Measurements from ENCODE around the gene RTP2.

The RTP2 gene

DNA sequence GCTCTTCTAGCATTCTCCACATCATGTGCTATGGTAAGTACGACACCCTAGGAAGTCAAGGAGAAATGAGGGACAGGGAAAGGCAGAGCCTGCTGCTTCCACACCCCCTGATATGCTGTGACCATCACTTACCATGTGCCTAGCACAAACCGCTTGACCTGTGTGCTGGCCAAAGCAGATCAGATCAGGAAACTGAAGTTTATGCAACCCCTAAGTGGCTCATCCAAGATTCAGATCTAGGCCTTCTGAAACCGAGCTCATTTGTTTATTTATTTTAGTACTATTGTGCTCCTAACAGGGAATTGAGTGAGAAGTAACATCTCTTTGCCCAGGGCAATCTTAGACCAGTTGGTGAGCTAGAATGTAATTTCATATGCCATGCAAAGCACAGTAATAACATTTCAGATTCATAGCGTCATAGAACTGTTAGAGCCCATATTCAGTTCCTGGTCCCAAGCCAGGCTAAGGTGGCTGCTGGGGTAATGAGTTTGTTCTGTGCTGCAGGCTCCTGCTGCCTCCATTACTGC lies at the start of gene RTP2:
TSS of gene RTP2 (minus strand) at position 51 of the 527 bp plus-strand sequence. CDS start 429 bp downstream, outside the sequence.
- H3K9me3 ChIP-seq (ENCODE audit: low read length) = no peaks in the 10 kb centered on the region
- H2AFZ ChIP-seq (ENCODE audit: low read depth, low read length) = no peak within 1 kb of the TSS
- no peaks in the 10 kb centered on the region for H3K4me1 ChIP-seq (ENCODE audit: insufficient read depth, low read length)
- no peaks in the 10 kb centered on the region for H3K36me3 ChIP-seq (ENCODE audit: insufficient read depth, low read length)
- H3K4me3 ChIP-seq (ENCODE audit: low read length) = no peak within 1 kb of the TSS
- H3K27me3 ChIP-seq (ENCODE audit: insufficient read depth, low read length) = no peaks in the 10 kb centered on the region

DNA sequence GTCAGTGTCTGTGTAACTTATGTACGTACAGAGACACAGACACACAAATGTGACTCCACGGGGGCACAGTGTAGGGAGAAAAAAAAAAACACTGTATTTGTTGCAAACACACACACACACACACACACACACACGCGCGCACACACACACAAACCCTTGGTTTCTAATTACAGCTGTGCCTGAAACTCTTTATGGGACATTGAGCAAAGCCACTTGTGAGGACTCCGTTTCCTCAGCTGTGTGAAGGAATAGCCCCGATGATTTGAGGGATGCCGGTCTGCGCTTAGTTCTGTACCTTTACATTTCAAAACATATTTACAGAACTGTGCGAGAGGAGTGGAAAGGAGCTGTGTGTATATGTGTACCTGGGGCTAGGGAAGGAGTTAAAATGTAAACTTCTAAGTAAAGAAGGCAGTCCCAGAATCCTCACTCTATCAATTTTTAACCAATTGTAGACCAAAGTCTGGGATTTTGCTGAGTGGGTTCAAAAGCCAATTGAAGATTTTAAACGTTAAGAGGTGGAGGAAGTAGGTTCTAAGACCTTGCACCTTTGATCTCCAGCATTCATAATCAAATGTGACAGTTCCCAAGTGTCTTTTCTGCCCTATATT lies 48.3 kb upstream of the RTP2 start:
- no peak overlapping the region for H3K4me3 ChIP-seq (ENCODE audit: low read length)

GRCh38 chr3:187750006-187750512 lies 47.7 kb upstream of the RTP2 start:
- Histone ChIP-seq H3K27me3 (ENCODE audit: insufficient read depth, low read length) (no peaks in the 10 kb centered on the region), H3K9me3 (ENCODE audit: low read length) (no peaks in the 10 kb centered on the region), H2AFZ (ENCODE audit: low read depth, low read length) (no peak overlapping the region), H3K36me3 (ENCODE audit: insufficient read depth, low read length) (no peaks in the 10 kb centered on the region), H3K4me1 (ENCODE audit: insufficient read depth, low read length) (peaks cover 21% of the 10 kb centered on the region), H3K4me3 (ENCODE audit: low read length) (no peak overlapping the region)

More for the DNA sequence above, 48.3 kb upstream of the RTP2 start:
- no peaks in the 10 kb centered on the region for H3K27me3 ChIP-seq (ENCODE audit: insufficient read depth, low read length)
- H3K9me3 ChIP-seq (ENCODE audit: low read length) = no peaks in the 10 kb centered on the region
- H3K36me3 ChIP-seq (ENCODE audit: insufficient read depth, low read length) = no peaks in the 10 kb centered on the region
- H2AFZ ChIP-seq (ENCODE audit: low read depth, low read length) = no peak overlapping the region
- H3K4me1 ChIP-seq (ENCODE audit: insufficient read depth, low read length) = peaks cover 21% of the 10 kb centered on the region

DNA sequence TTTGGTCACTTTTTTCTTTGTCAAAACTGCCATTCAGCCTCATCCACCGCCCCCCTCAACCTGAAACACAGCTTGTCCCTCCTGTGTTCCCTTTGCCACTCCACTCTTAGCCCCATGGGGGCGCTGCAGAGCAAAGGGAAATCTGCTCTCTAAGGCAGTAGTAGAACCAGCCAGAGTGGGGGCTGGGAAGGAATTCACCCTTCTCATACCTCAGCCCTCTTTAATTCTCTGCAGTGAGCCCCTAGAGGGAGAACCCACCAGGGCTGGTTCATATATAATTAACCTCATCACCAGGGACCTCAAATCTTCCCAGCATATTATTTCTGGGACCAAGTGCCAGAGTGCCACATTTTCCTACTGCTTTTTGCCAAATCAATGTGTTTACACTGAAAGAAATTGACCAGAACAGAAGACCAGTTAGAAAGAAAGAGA lies 45.7 kb upstream of the RTP2 start:
- H2AFZ ChIP-seq (ENCODE audit: low read depth, low read length) = peak overlapping the region; percentile 39
- peak overlapping the region; percentile 87 for H3K4me3 ChIP-seq (ENCODE audit: low read length)
- no peaks in the 10 kb centered on the region for H3K9me3 ChIP-seq (ENCODE audit: low read length)
- H3K4me1 ChIP-seq (ENCODE audit: insufficient read depth, low read length) = peaks cover 21% of the 10 kb centered on the region
- no peaks in the 10 kb centered on the region for H3K36me3 ChIP-seq (ENCODE audit: insufficient read depth, low read length)
- no peaks in the 10 kb centered on the region for H3K27me3 ChIP-seq (ENCODE audit: insufficient read depth, low read length)

- peak overlapping the region; percentile 39 for H2AFZ ChIP-seq (ENCODE audit: low read depth, low read length)
- H3K9me3 ChIP-seq (ENCODE audit: low read length) = no peaks in the 10 kb centered on the region
- peaks cover 26% of the 10 kb centered on the region for H3K4me1 ChIP-seq (ENCODE audit: insufficient read depth, low read length)
- H3K4me3 ChIP-seq (ENCODE audit: low read length) = peak overlapping the region; percentile 87
- H3K36me3 ChIP-seq (ENCODE audit: insufficient read depth, low read length) = no peaks in the 10 kb centered on the region
- H3K27me3 ChIP-seq (ENCODE audit: insufficient read depth, low read length) = no peaks in the 10 kb centered on the region
Observed at GRCh38 chr3:187747506-187747905, 45.1 kb upstream of the RTP2 start.

DNA sequence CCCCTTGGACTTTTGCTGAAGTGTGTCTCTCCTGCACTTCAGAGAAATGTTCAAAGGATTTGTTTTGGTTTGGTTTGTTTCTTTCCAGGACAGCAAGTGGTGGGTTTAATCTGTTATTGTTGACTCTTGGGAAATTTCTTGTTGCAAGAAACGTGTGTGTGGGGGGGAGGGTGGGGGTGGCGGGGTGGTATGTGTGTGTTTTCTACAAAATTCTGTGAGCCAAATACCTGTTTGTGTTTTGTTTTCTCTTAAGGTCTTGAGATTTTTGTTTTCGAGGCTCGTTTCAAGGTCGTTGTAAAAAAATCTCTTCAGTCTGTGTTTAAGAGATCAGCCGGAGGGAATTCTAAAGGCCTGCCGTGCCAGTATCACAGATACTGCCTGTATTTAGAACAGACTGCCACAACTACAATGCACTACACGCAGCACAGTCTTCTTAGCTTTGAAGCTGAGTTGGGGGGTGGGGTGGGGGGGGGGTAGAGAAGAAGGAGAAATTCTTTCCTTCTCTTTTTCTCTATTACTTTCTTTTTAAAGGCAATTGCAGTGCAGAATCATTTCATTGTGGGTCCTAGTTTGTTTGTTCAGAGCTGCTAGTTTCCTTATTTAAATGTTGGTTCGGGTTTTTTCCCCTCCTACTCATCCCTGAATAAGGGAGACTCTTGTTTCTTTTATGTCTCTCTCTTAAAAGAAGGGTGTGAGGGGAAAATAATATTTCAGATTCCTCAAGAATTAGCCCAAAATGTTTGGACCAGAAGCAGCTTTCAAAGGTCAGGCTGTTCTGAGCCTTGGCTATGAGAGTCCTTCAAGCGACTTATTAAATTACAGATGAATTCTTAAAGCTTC lies 44.3 kb upstream of the RTP2 start:
- Histone ChIP-seq H3K9me3 (ENCODE audit: low read length) (no peaks in the 10 kb centered on the region), H3K4me1 (ENCODE audit: insufficient read depth, low read length) (peaks cover 30% of the 10 kb centered on the region), H3K36me3 (ENCODE audit: insufficient read depth, low read length) (no peaks in the 10 kb centered on the region), H2AFZ (ENCODE audit: low read depth, low read length) (no peak overlapping the region), H3K4me3 (ENCODE audit: low read length) (peak overlapping the region; percentile 87), H3K27me3 (ENCODE audit: insufficient read depth, low read length) (no peaks in the 10 kb centered on the region)

GRCh38 chr3:187746059-187746441 lies 43.7 kb upstream of the RTP2 start:
- Histone ChIP-seq H3K4me3 (ENCODE audit: low read length) (peak overlapping the region; percentile 87), H3K4me1 (ENCODE audit: insufficient read depth, low read length) (peaks cover 36% of the 10 kb centered on the region), H2AFZ (ENCODE audit: low read depth, low read length) (peak overlapping the region; percentile 42), H3K27me3 (ENCODE audit: insufficient read depth, low read length) (no peaks in the 10 kb centered on the region), H3K9me3 (ENCODE audit: low read length) (no peaks in the 10 kb centered on the region), H3K36me3 (ENCODE audit: insufficient read depth, low read length) (no peaks in the 10 kb centered on the region)

- no peaks in the 10 kb centered on the region for H3K9me3 ChIP-seq (ENCODE audit: low read length)
- H2AFZ ChIP-seq (ENCODE audit: low read depth, low read length) = peak within 1 kb of the TSS; percentile 71
- H3K36me3 ChIP-seq (ENCODE audit: insufficient read depth, low read length) = no peaks in the 10 kb centered on the region
- H3K27me3 ChIP-seq (ENCODE audit: insufficient read depth, low read length) = no peaks in the 10 kb centered on the region
- H3K4me1 ChIP-seq (ENCODE audit: insufficient read depth, low read length) = peaks cover 38% of the 10 kb centered on the region
- H3K4me3 ChIP-seq (ENCODE audit: low read length) = peak within 1 kb of the TSS; percentile 87
Observed at GRCh38 chr3:187745201-187746058, 43.1 kb upstream of the RTP2 start, which contains the start of gene BCL6. BCL6 (minus strand) TSS chr3:187745468; CDS start chr3:187733693, 11,775 bp downstream.

- peaks cover 43% of the 10 kb centered on the region for H3K4me1 ChIP-seq (ENCODE audit: insufficient read depth, low read length)
- no peaks in the 10 kb centered on the region for H3K36me3 ChIP-seq (ENCODE audit: insufficient read depth, low read length)
- no peaks in the 10 kb centered on the region for H3K9me3 ChIP-seq (ENCODE audit: low read length)
- H3K27me3 ChIP-seq (ENCODE audit: insufficient read depth, low read length) = no peaks in the 10 kb centered on the region
- H2AFZ ChIP-seq (ENCODE audit: low read depth, low read length) = peak overlapping the region; percentile 71
- peak overlapping the region; percentile 87 for H3K4me3 ChIP-seq (ENCODE audit: low read length)
Observed at GRCh38 chr3:187744169-187745151, 42.1 kb upstream of the RTP2 start.

- Histone ChIP-seq H3K4me1 (ENCODE audit: insufficient read depth, low read length) (peaks cover 47% of the 10 kb centered on the region), H3K36me3 (ENCODE audit: insufficient read depth, low read length) (no peaks in the 10 kb centered on the region), H3K9me3 (ENCODE audit: low read length) (no peaks in the 10 kb centered on the region), H3K4me3 (ENCODE audit: low read length) (peak overlapping the region; percentile 87), H2AFZ (ENCODE audit: low read depth, low read length) (peak overlapping the region; percentile 21), H3K27me3 (ENCODE audit: insufficient read depth, low read length) (no peaks in the 10 kb centered on the region)
Observed at GRCh38 chr3:187743195-187744141, 41.1 kb upstream of the RTP2 start.

All from neuron (in vitro differentiated cells).